ENCODE measurements around the gene GNAT3. TPM values are rescaled to one million over a fixed set of nuclear protein-coding genes. Genes with fewer than 3 reads are reported as not detected.
A peak's percentile ranks its signal among the peaks of the same experiment; 100 is the strongest.

GNAT3 gene
- total RNA-seq, 1 donor from 2014 or later: not detected

DNA sequence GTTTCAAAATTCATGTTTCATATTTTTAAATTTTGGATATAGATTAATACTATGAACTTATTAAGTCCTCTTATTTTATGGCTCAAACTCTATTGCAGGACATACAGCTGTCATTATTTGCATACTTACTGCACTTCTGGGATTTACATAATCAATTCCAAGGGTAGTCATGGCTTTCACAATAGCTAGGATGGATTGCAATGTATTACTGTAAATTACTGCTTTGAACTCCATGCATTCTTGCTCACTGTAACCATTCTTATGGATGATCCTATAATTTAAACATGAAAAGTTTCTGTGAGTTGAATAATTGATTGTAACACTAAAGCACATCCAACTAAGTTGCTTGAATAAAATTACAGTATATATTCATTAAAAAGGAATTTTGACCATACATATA is 23.5 kb downstream of the GNAT3 start:
- DNase-seq (ENCODE audit: extremely low spot score, unreplicated experiment): no peak
- Mint-ChIP-seq H3K4me1 (ENCODE audit: unreplicated experiment) (no peaks in the 10 kb centered on the region), H3K4me3 (ENCODE audit: unreplicated experiment) (no peak overlapping the region), H3K36me3 (ENCODE audit: unreplicated experiment) (no peaks in the 10 kb centered on the region), H3K9me3 (ENCODE audit: unreplicated experiment) (no peaks in the 10 kb centered on the region), H3K27me3 (ENCODE audit: unreplicated experiment) (no peaks in the 10 kb centered on the region), H3K27ac (ENCODE audit: unreplicated experiment) (no peak overlapping the region)
- TF ChIP-seq, protein P1, sequence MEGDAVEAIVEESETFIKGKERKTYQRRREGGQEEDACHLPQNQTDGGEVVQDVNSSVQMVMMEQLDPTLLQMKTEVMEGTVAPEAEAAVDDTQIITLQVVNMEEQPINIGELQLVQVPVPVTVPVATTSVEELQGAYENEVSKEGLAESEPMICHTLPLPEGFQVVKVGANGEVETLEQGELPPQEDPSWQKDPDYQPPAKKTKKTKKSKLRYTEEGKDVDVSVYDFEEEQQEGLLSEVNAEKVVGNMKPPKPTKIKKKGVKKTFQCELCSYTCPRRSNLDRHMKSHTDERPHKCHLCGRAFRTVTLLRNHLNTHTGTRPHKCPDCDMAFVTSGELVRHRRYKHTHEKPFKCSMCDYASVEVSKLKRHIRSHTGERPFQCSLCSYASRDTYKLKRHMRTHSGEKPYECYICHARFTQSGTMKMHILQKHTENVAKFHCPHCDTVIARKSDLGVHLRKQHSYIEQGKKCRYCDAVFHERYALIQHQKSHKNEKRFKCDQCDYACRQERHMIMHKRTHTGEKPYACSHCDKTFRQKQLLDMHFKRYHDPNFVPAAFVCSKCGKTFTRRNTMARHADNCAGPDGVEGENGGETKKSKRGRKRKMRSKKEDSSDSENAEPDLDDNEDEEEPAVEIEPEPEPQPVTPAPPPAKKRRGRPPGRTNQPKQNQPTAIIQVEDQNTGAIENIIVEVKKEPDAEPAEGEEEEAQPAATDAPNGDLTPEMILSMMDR (IDR thresholded peaks at IDR 0.05): no peak

DNA sequence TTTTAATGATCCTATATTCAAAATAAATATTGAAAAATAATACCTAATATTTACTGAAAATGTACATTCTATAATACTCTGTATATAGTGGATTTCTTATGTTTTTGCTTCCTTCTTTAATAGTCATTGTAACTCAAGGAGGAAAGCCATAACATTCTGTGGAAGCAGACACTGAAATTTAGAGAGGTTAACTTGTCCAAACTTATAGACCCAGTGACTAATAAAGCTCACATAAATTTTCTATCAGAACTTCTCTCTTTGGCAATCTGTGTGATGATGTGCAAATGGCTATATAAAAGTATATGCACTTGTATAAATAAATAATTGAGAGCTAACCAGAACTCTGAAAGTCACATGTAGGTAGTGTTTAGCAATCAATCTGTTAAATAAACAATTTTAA is 26.1 kb downstream of the GNAT3 start:
- no peak for DNase-seq (ENCODE audit: extremely low spot score, unreplicated experiment)
- Mint-ChIP-seq H3K36me3 (ENCODE audit: unreplicated experiment) (no peaks in the 10 kb centered on the region), H3K27me3 (ENCODE audit: unreplicated experiment) (no peaks in the 10 kb centered on the region), H3K4me3 (ENCODE audit: unreplicated experiment) (no peak overlapping the region), H3K27ac (ENCODE audit: unreplicated experiment) (no peak overlapping the region), H3K9me3 (ENCODE audit: unreplicated experiment) (no peaks in the 10 kb centered on the region), H3K4me1 (ENCODE audit: unreplicated experiment) (peaks cover 10% of the 10 kb centered on the region)
- TF ChIP-seq, protein P1 (IDR thresholded peaks at IDR 0.05): no peak

DNA sequence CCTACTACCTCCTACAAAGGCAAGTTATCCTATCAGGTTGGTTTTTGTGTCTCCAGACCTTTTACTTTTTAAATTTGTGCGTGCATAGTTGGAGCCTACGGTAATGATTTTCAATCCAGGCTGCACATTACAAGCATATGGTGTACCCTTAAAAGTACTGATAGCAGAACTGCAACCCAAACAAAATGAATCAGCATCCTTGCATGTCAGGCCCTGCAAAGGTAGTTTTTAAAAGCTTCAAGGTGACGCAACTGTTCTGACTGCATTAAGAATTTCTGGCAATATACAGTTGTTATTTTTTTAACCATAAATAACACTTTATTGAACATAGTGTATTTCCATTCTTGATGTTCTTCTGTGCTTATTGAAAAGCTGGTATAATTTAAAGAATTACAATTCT is 28.9 kb downstream of the GNAT3 start:
- no peak overlapping the region for H3K4me3 Mint-ChIP-seq (ENCODE audit: unreplicated experiment)
- no peaks in the 10 kb centered on the region for H3K9me3 Mint-ChIP-seq (ENCODE audit: unreplicated experiment)
- no peaks in the 10 kb centered on the region for H3K36me3 Mint-ChIP-seq (ENCODE audit: unreplicated experiment)
- peaks cover 10% of the 10 kb centered on the region for H3K4me1 Mint-ChIP-seq (ENCODE audit: unreplicated experiment)
- H3K27ac Mint-ChIP-seq (ENCODE audit: unreplicated experiment): no peak overlapping the region
- H3K27me3 Mint-ChIP-seq (ENCODE audit: unreplicated experiment): no peaks in the 10 kb centered on the region
- TF ChIP-seq, protein P1 (IDR thresholded peaks at IDR 0.05): no peak
- no peak for DNase-seq (ENCODE audit: extremely low spot score, unreplicated experiment)

DNA sequence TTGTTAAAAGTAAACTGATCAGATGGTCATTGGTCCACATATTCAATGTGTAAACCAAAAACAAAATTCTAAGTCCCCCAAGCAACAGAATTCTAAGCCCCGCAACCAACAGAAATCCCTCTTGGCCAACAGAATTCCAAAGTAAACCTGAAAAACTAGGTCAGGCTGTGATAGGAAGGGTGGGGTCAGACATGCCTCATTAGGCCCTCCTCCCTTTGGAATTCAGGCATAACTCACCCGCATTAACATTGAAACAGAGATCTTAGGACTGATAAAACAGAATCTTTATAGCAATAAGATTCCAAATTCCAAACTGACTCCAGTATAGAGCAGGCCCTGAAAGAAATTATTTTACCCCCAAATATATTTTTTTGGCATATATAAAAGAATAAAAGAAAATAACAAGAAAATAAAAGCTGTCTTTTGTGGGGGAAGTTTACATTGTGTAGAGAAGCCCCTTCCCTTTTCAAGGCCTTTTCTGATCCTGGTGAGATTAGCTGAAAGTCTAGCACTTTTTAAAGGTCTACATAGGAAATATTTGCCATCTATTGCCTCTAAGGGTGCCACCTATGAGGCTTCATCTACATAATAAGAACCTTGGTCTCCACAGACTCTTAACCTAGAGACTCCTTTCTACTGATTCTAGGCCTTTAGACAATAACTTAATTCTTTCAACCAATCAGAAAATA is 30.5 kb downstream of the GNAT3 start:
- Mint-ChIP-seq H3K36me3 (ENCODE audit: unreplicated experiment) (no peaks in the 10 kb centered on the region), H3K27me3 (ENCODE audit: unreplicated experiment) (no peaks in the 10 kb centered on the region), H3K4me1 (ENCODE audit: unreplicated experiment) (peaks cover 10% of the 10 kb centered on the region), H3K27ac (ENCODE audit: unreplicated experiment) (peak overlapping the region; percentile 14), H3K9me3 (ENCODE audit: unreplicated experiment) (no peaks in the 10 kb centered on the region), H3K4me3 (ENCODE audit: unreplicated experiment) (no peak overlapping the region)
- no peak for DNase-seq (ENCODE audit: extremely low spot score, unreplicated experiment)
- TF ChIP-seq, protein P1 (IDR thresholded peaks at IDR 0.05): no peak

DNA sequence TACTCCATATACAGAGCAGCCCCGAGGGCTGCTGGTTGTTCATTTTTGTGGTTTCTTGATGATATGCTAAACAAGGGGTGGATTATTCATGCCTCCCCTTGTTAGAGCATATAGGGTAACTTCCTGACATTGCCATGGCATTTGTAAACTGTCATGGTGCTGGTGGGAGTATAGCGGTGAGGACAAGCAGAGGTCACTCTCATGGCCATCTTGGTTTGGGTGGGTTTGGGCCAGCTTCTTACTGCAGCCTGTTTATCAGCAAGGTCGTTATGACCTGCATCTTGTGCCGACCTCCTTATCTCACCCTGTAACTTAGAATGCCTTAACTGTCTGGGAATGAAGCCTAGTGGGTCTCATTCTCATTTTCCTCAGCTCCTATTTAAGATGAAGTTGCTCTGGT is 31.3 kb downstream of the GNAT3 start:
- TF ChIP-seq, protein P1 (IDR thresholded peaks at IDR 0.05): no peak
- H3K9me3 Mint-ChIP-seq (ENCODE audit: unreplicated experiment): no peaks in the 10 kb centered on the region
- H3K4me3 Mint-ChIP-seq (ENCODE audit: unreplicated experiment): no peak overlapping the region
- H3K36me3 Mint-ChIP-seq (ENCODE audit: unreplicated experiment): no peaks in the 10 kb centered on the region
- H3K27ac Mint-ChIP-seq (ENCODE audit: unreplicated experiment): no peak overlapping the region
- peaks cover 10% of the 10 kb centered on the region for H3K4me1 Mint-ChIP-seq (ENCODE audit: unreplicated experiment)
- H3K27me3 Mint-ChIP-seq (ENCODE audit: unreplicated experiment): no peaks in the 10 kb centered on the region
- no peak for DNase-seq (ENCODE audit: extremely low spot score, unreplicated experiment)

All from osteocyte (in vitro differentiated cells).